Measurements from ENCODE around the gene UBL5.
"Not testable (repeated sequence)": the region's sequence is repeated elsewhere in the genome, so short reads cannot be mapped to it uniquely, and the experiment has no call there.

Gene UBL5

DNA sequence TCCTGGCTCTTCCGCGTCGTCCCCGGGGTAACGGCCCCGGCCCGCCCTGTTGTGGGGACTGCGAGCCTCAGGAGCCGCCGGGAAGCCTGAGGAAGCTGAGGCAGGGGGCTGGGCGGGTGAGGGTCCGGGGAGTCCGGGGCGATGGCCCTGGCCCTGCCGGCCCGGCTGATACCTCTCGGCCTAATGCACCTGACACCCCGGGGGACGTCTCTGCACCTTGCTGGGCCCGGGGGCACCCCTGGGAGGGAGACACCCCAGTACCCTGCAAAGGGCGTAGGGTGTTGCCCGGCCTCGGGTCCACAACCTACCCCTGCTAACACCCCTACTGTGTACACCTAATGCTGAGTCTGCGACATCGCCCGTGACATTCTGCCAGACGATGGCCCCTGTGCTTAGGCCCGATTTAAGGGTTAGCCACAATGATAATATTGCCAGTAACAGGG is 7.8 kb downstream of the UBL5 start:
- ATAC-seq (peak; percentile 24), DNase-seq (no peak)
- no peaks in the 10 kb centered on the region for H3K9me3 Mint-ChIP-seq
- H3K27ac Mint-ChIP-seq = peak overlapping the region; percentile 83 to 88
- peak overlapping the region; percentile 87 to 91 for H3K4me3 Mint-ChIP-seq
- peaks cover 39% of the 10 kb centered on the region for H3K4me1 Mint-ChIP-seq
- no peaks in the 10 kb centered on the region for H3K27me3 Mint-ChIP-seq

GRCh38 chr19:9836021-9836420 is 8.3 kb downstream of the UBL5 start:
- Mint-ChIP-seq H3K27ac (peak overlapping the region; percentile 83 to 88), H3K4me1 (peaks cover 40% of the 10 kb centered on the region), H3K4me3 (peak overlapping the region; percentile 87 to 91), H3K9me3 (no peaks in the 10 kb centered on the region), H3K27me3 (no peaks in the 10 kb centered on the region)
- DNase-seq (no peak), ATAC-seq (no peak)

- Mint-ChIP-seq H3K27me3 (no peaks in the 10 kb centered on the region), H3K4me1 (peaks cover 40% of the 10 kb centered on the region), H3K9me3 (no peaks in the 10 kb centered on the region), H3K4me3 (no peak overlapping the region), H3K27ac (no peak overlapping the region)
- DNase-seq = no peak
- no peak for ATAC-seq
Measured at GRCh38 chr19:9838324-9838723, 10.6 kb downstream of the UBL5 start.

DNA sequence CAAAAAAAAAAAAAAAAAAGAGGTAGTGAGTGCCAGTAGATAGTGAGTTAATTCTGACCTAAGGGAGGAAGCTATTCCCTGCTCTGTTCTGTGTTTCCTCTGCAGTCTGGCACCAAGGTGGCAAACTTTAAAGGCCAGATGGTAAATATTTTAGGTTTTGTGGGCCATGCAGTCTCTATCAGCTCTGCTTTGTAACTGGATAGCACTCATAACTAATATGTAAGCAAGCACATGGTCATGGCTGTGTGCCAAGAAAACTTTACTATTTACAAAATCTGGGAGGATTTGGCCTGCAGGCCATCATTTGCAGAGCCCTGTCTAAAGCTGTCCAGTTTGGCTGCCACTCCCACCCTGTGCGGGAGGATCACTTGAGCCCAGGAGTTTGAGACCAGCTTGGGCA is 11.7 kb downstream of the UBL5 start:
- Mint-ChIP-seq H3K27me3 (no peaks in the 10 kb centered on the region), H3K27ac (no peak overlapping the region), H3K4me3 (no peak overlapping the region), H3K9me3 (no peaks in the 10 kb centered on the region), H3K4me1 (peaks cover 36% of the 10 kb centered on the region)
- DNase-seq (no peak), ATAC-seq (no peak)

DNA sequence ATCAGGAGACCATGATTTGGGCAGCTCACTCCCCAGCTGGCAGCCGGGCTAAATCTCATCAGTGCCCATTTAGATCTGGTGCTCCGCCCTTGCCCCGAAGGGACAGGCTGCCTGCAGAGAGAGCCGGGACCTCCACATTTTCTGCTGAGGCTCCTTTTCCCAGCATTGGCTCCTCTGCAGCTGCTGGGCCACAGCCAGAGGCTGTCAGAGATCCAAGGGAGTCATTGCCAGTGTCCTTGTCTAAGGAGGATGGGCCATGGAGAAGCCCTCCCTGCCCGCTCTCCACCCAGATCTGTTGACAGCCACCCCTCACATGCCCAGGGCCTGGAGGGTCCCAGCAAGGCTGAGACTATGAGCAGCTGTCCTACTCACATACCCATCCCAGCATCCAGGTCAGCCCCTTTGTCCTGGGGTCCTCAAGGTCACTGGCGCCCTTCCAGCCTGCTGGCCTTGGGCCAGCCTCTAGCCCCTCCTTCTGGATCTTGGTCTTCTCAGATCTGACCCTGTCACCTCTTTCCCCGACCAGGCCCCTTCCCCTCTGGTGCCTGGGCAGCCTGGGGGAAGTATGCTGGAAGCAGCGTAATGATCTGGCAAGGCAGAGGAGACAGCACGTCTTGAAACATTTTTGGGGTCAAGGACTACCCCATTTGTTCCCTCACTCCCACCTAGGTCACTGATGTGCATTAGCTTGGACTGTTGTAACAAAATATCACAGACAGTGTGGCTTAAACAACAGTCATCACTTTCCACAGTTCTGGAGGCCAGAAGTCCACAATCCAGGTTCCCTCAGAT is 15.3 kb downstream of the UBL5 start:
- ATAC-seq (no peak), DNase-seq (no peak)
- Mint-ChIP-seq H3K27ac (peak overlapping the region in 1 of 2 donors; percentile 25), H3K27me3 (no peaks in the 10 kb centered on the region), H3K9me3 (no peaks in the 10 kb centered on the region), H3K4me1 (peaks cover 52% of the 10 kb centered on the region), H3K4me3 (no peak overlapping the region)

DNA sequence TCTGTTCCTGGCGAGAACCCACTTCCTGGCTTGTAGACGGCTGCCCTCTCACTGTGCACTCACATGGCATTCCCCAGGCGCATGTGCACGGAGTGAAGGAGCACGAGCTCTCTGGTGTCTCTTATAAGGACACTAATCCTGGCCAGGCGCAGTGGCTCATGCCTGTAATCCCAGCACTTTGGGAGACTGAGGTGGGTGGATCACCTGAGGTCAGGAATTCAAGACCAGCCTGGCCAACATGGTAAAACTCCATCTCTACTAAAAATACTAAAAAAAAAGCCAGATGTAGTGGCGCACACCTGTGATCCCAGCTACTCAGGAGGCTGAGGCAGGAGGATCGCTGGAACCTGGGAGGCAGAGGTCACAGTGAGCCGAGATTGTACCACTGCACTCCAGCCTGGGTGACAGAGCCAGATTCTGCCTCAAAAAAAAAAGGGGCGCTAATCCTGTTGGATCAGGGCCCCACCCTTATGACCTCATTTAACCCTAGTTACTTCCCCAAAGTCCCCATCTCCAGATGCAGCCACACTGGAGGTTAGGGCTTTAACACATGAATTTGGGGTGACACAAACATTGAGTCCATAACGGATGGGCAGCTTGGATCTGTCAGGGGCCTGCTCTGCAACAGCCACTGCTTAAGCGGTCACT is 16.0 kb downstream of the UBL5 start:
- not testable (repeated sequence) for H3K9me3 Mint-ChIP-seq, ATAC-seq, DNase-seq, H3K27ac Mint-ChIP-seq, H3K4me3 Mint-ChIP-seq, H3K27me3 Mint-ChIP-seq
- H3K4me1 Mint-ChIP-seq = peaks cover 52% of the 10 kb centered on the region

DNA sequence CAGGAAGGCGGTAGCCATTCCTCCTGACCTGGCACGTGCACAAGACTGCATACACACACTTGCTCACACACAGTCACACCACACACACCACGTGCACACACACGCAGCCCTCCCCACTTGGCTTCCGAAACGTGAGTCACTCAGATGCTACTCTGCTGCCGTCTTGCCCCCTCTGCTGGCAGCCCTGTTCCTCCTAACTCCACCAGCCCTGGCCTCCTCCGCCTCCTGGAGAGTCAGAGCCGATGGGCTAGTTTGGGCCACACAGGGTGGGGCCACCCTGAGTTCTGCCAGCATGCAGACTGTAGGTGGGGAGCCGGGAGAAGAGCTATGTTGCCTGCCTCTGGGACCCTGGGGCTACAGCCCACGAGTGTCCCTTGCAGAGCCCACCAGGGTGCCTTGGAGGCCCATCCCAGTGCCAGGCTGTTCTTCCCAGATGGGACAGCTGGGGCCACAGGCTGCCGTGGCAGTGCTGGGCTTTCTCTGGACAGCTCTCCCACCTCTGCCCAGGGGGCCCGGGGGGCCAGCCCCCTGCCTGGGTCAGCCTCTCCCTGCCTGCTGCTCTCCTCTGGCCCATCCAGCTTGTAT is 19.5 kb downstream of the UBL5 start:
- Mint-ChIP-seq H3K4me1 (peaks cover 39% of the 10 kb centered on the region), H3K27me3 (no peaks in the 10 kb centered on the region), H3K9me3 (no peaks in the 10 kb centered on the region), H3K27ac (no peak overlapping the region), H3K4me3 (no peak overlapping the region)
- ATAC-seq = peak; percentile 65
- DNase-seq = peak in 1 of 2 donors; percentile 42

GRCh38 chr19:9848060-9848459 is 20.3 kb downstream of the UBL5 start:
- Mint-ChIP-seq H3K9me3 (no peaks in the 10 kb centered on the region), H3K27me3 (no peaks in the 10 kb centered on the region), H3K4me1 (peaks cover 46% of the 10 kb centered on the region), H3K27ac (no peak overlapping the region), H3K4me3 (no peak overlapping the region)
- ATAC-seq (peak; percentile 42), DNase-seq (no peak)

DNA sequence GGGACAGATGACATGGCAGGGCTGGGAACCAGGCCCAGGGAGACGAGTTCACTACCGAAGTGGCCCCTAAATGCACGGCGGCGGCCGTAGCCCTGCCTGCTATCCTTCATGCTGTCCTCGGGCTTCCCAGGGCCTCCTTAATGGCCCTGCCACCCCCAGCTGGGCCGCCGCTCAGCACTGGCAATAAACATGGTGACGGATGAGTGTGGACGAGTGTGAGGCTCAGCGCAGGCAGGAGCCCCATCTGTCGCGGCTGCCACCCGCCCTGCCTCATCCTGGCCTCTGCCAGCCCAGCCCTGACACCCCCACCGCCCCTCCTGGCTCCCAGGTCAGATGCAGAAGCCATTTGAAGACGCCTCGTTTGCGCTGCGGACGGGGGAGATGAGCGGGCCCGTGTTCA is 21.0 kb downstream of the UBL5 start:
- peaks cover 46% of the 10 kb centered on the region for H3K4me1 Mint-ChIP-seq
- H3K9me3 Mint-ChIP-seq = no peaks in the 10 kb centered on the region
- ATAC-seq (no peak), DNase-seq (no peak)
- H3K4me3 Mint-ChIP-seq = no peak overlapping the region
- no peak overlapping the region for H3K27ac Mint-ChIP-seq
- no peaks in the 10 kb centered on the region for H3K27me3 Mint-ChIP-seq

- Mint-ChIP-seq H3K9me3 (no peaks in the 10 kb centered on the region), H3K4me3 (no peak overlapping the region), H3K27me3 (no peaks in the 10 kb centered on the region), H3K27ac (no peak overlapping the region), H3K4me1 (peaks cover 46% of the 10 kb centered on the region)
- ATAC-seq (no peak), DNase-seq (no peak)
Measured at GRCh38 chr19:9849791-9850190, 22.1 kb downstream of the UBL5 start.

DNA sequence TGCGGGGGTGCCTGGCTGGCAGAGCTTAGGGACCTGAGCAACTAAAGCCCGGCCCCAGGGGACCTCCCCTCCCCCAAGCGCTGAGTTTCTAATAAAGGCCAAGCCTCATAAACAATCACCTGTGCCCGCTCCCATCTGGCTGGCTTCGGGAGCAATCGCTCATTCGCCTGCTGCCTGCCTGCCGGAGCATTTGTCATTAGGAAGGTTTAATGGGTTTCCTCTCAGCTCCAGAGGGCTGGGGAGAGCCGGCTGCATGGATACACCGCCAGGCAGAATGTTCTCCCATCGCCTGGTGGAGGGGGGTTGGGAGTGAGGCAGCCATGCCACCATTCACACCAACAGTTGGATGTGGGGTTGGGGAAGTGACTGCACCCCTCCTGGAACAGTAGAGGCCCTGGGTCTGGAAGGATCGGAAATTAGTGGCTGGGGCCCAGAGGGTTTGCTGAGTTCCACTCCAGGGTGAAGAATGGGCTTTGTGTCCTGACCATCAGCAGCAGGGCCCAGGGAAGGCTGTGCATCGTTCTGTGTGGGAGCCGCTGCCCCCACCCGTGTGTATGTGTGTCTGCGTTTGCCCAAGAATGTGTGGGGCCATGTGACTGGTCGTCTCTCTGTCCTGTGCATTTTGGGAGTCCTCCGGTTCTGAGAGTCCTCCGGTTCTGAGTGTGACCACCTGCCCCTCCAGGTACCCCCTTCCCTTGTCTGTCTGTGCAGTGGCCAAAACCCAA is 22.7 kb downstream of the UBL5 start:
- H3K27me3 Mint-ChIP-seq = no peaks in the 10 kb centered on the region
- no peak overlapping the region for H3K4me3 Mint-ChIP-seq
- ATAC-seq (no peak), DNase-seq (no peak)
- H3K27ac Mint-ChIP-seq = peak overlapping the region in 1 of 2 donors; percentile 55
- no peaks in the 10 kb centered on the region for H3K9me3 Mint-ChIP-seq
- peaks cover 40% of the 10 kb centered on the region for H3K4me1 Mint-ChIP-seq

- no peaks in the 10 kb centered on the region for H3K27me3 Mint-ChIP-seq
Measured at GRCh38 chr19:9854282-9854846, 26.6 kb downstream of the UBL5 start.

DNA sequence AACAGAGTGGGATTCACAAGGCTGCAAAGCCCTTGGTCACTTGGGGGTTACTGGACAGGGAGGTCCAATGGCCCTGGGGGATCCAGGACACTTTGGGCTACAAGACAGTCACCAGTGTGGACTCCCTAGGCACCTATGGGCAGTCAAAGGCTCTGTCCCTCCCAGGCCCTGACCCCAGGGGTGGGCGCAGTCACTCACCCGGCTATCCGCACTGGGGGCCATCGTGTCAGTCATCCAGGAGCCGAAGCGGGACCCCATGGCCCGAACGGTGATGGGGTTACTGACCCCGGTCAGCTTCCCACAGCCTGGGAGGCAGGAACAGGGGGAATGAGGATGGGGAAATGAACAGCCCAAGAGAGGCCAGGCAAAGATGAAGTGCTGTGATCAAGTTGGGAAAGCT is 28.9 kb downstream of the UBL5 start:
- no peak for DNase-seq
- no peak for ATAC-seq
- H3K4me1 Mint-ChIP-seq = peaks cover 64% of the 10 kb centered on the region
- no peaks in the 10 kb centered on the region for H3K9me3 Mint-ChIP-seq
- no peaks in the 10 kb centered on the region for H3K27me3 Mint-ChIP-seq
- H3K4me3 Mint-ChIP-seq = peak overlapping the region in 1 of 2 donors; percentile 22
- H3K27ac Mint-ChIP-seq = peak overlapping the region in 1 of 2 donors; percentile 89

More at GRCh38 chr19:9854282-9854846, 26.6 kb downstream of the UBL5 start:
- Mint-ChIP-seq H3K9me3 (no peaks in the 10 kb centered on the region), H3K4me3 (no peak overlapping the region), H3K4me1 (peaks cover 42% of the 10 kb centered on the region), H3K27ac (peak overlapping the region; percentile 8 to 79)
- ATAC-seq (no peak), DNase-seq (no peak)

DNA sequence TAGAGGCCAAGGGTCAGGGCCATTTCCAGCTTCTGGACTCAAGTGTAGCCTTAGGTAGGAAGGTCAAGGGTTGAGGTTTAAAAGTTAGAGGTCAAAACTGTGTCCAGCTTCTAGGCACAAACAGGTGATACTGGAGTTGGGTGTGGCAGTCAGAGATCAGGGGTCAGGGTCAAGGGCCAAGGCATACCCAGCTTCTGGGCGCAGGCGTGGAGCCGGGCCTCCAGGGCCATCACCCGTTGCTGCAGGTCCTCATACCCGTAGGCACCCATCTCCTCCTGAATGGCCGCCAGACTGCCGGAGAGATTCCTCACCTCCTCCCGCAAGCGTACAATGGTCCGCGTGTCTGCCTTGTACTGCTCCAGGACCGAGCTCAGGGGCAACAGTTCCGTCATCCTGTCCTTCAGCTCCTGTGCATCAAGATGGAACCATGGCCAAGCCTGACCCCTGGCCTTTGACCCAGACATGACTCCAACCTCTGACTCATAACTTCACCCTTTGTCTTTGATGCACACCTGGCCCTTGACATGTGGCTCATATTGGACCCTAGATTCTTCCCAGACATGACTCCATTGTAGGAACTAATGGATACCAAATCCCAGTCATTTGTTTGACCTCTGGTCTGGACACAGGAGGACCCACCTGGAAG is 29.5 kb downstream of the UBL5 start:
- DNase-seq (no peak), ATAC-seq (no peak)
- Mint-ChIP-seq H3K27me3 (no peaks in the 10 kb centered on the region), H3K27ac (peak overlapping the region in 1 of 2 donors; percentile 89), H3K9me3 (no peaks in the 10 kb centered on the region), H3K4me1 (peaks cover 70% of the 10 kb centered on the region), H3K4me3 (peak overlapping the region in 1 of 2 donors; percentile 75)
